HCT116 (cell line): Measurements from ENCODE around the gene LYG2. TPM values are rescaled to one million over a fixed set of nuclear protein-coding genes. Genes with fewer than 3 reads are reported as not detected.

Experiments
- ATAC-seq: fragments of 200-7000 bp; cut with Tn5 transposase; 2 replicates; pipeline ENCODE4 v1.9.1; 2020; ENCODE audit warnings: mild to moderate bottlenecking, moderate library complexity
- BruUV-seq: library from RNA; stranded (reverse); fragments of 400-500 nt; replicated peaks from 2 replicates; lab custom pipeline; 2021; lab: Mats Ljungman, UMichigan
- CTCF ChIA-PET: fragments of 300-600 bp; sonication (Branson Sonifier 250); formaldehyde crosslinking; loops from one replicate; lab custom pipeline; 2021; ENCODE audit warnings: antibody characterized with exemption; lab: Charles Lee
- POLR2A ChIA-PET: fragments of 300-600, 350-600 bp; sonication (Branson Sonifier 250); formaldehyde crosslinking; loops from one replicate; lab custom pipeline; 2021; ENCODE audit warnings: antibody characterized with exemption; lab: Charles Lee
- RAD21 ChIA-PET, 2 experiments: fragments of 300-600 bp; sonication (Branson Sonifier 250); formaldehyde crosslinking; loops; one replicate each; lab custom pipeline; 2023; ENCODE audit warnings: low total read pairs in 2 of 2; ENCODE audit not compliant: uncharacterized antibody in 2 of 2, unreplicated experiment in 2 of 2, low non-redundant PET in 1 of 2; lab: Charles Lee
- DNase-seq: peaks from one replicate; pipeline ENCODE4 v3.0.0-alpha.2; 2010; ENCODE audit warnings: low read depth, low spot score
- H2AFZ ChIP-seq: fragments of 200-600 bp; shearing (Covaris generic), sonication (generic); 2 replicates; pipeline ENCODE4 v1.6.1; 2017; ENCODE audit warnings: low read depth, mixed run types, mixed read lengths, antibody characterized with exemption, low read length; ENCODE audit not compliant: poor library complexity, severe bottlenecking
- H3K27ac ChIP-seq: 2 replicates; pipeline ENCODE4 v1.5.1; 2012; ENCODE audit warnings: low read depth, low read length
- H3K27me3 ChIP-seq: fragments of 200-600 bp; sonication (generic); 2 replicates; pipeline ENCODE4 v1.6.1; 2016; ENCODE audit warnings: mixed run types, low read length, mixed read lengths; ENCODE audit not compliant: insufficient read depth
- H3K36me3 ChIP-seq, 2 experiments: fragments of 200-500 bp in 1 of 2; fragments of 200-600 bp in 1 of 2; sonication (Bioruptor generic) in 1 of 2; sonication (generic) in 1 of 2; 2 replicates each; pipeline versions ENCODE4 v1.5.1 to v1.6.1; 2014 to 2016; ENCODE audit warnings: low read length in 2 of 2, inconsistent platforms in 1 of 2, mixed read lengths in 1 of 2, mixed run types in 1 of 2; ENCODE audit not compliant: insufficient read depth in 2 of 2, control insufficient read depth in 1 of 2
- H3K4me1 ChIP-seq, 2 experiments: fragments of 200-600 bp in 1 of 2; sonication (generic) in 1 of 2; 2 replicates each; pipeline versions ENCODE4 v1.5.1 to v1.6.1; 2012 to 2017; ENCODE audit warnings: low read length in 2 of 2, inconsistent platforms in 1 of 2, mild to moderate bottlenecking in 1 of 2, mixed read lengths in 1 of 2, mixed run types in 1 of 2, moderate library complexity in 1 of 2; ENCODE audit not compliant: insufficient read depth in 2 of 2, control insufficient read depth in 1 of 2
- H3K4me2 ChIP-seq: fragments of 200-600 bp; sonication (generic); 2 replicates; pipeline ENCODE4 v1.6.1; 2017; ENCODE audit warnings: mixed run types, low read length, mixed read lengths
- H3K4me3 ChIP-seq, 2 experiments: fragments of 200-600 bp in 1 of 2; sonication (generic) in 1 of 2; replicated peaks in 1 of 2; 2 replicates each; pipeline ENCODE4 v1.5.1; 2011 to 2016; ENCODE audit warnings: low read length in 2 of 2, control low read depth in 1 of 2, low read depth in 1 of 2, mild to moderate bottlenecking in 1 of 2, mixed read lengths in 1 of 2, mixed run types in 1 of 2
- H3K79me2 ChIP-seq: fragments of 200-600 bp; sonication (generic); 2 replicates; pipeline ENCODE4 v1.6.1; 2017; ENCODE audit warnings: mild to moderate bottlenecking, mixed run types, low read length, moderate library complexity, mixed read lengths; ENCODE audit not compliant: insufficient read depth
- H3K9ac ChIP-seq: fragments of 200-600 bp; sonication (generic); 2 replicates; pipeline ENCODE4 v1.6.1; 2016; ENCODE audit warnings: low read length, mixed read lengths
- H3K9me2 ChIP-seq: fragments of 200-600 bp; sonication (generic), shearing (Covaris generic); 2 replicates; pipeline ENCODE4 v1.6.1; 2017; ENCODE audit warnings: mixed run types, mild to moderate bottlenecking, moderate library complexity; ENCODE audit not compliant: insufficient read depth
- H3K9me3 ChIP-seq, 2 experiments: fragments of 200-500 bp in 1 of 2; fragments of 200-600 bp in 1 of 2; sonication (Bioruptor generic) in 1 of 2; sonication (generic) in 1 of 2; 2 replicates each; pipeline ENCODE4 v1.6.1; 2014 to 2017; ENCODE audit warnings: low read length in 2 of 2, mixed read lengths in 2 of 2, inconsistent platforms in 1 of 2, low read depth in 1 of 2, mild to moderate bottlenecking in 1 of 2, mixed run types in 1 of 2, moderate library complexity in 1 of 2; ENCODE audit not compliant: control insufficient read depth in 1 of 2, insufficient read depth in 1 of 2
- H4K20me1 ChIP-seq: fragments of 200-600 bp; sonication (generic), shearing (Covaris generic); 2 replicates; pipeline ENCODE4 v1.6.1; 2017; ENCODE audit warnings: mixed run types, mild to moderate bottlenecking, moderate library complexity; ENCODE audit not compliant: insufficient read depth
- CEBPB ChIP-seq: IDR thresholded peaks from 2 replicates; pipeline ENCODE4 v1.6.1; 2012; ENCODE audit warnings: low read depth
- ELF1 ChIP-seq: IDR thresholded peaks from 2 replicates; pipeline ENCODE4 v1.6.1; 2012; ENCODE audit warnings: low read depth, borderline replicate concordance
- EZH2 ChIP-seq: fragments of 200-600 bp; sonication (generic); IDR thresholded peaks from 2 replicates; pipeline ENCODE4 v1.6.1; 2017; ENCODE audit warnings: antibody characterized with exemption, mixed run types
- EZH2phosphoT487 ChIP-seq: fragments of 200-600 bp; IDR thresholded peaks from 2 replicates; pipeline ENCODE4 v1.6.1; 2018; ENCODE audit warnings: antibody characterized with exemption, borderline replicate concordance
- FOSL1 ChIP-seq: IDR thresholded peaks from 2 replicates; pipeline ENCODE4 v1.6.1; 2012; ENCODE audit warnings: low read depth
- JUND ChIP-seq: IDR thresholded peaks from 2 replicates; pipeline ENCODE4 v1.6.1; 2012
- POLR2A ChIP-seq: IDR thresholded peaks from 2 replicates; pipeline ENCODE4 v1.7.0; 2011; ENCODE audit warnings: borderline replicate concordance; ENCODE audit not compliant: insufficient read depth, insufficient read length; ENCODE audit errors: extremely low read depth
- POLR2AphosphoS5 ChIP-seq: IDR thresholded peaks from 2 replicates; pipeline ENCODE4 v1.6.1; 2011; ENCODE audit warnings: mild to moderate bottlenecking, low read depth, low read length, moderate library complexity
- RAD21 ChIP-seq: IDR thresholded peaks from 2 replicates; pipeline ENCODE4 v1.6.1; 2012; ENCODE audit warnings: low read depth, mild to moderate bottlenecking
- REST ChIP-seq: IDR thresholded peaks from 2 replicates; pipeline ENCODE4 v1.6.1; 2012; ENCODE audit warnings: low read depth
- SP1 ChIP-seq: IDR thresholded peaks from 2 replicates; pipeline ENCODE4 v1.6.1; 2012; ENCODE audit warnings: low read depth
- TCF7L2 ChIP-seq: IDR thresholded peaks from 2 replicates; pipeline ENCODE4 v1.7.0; 2011; ENCODE audit warnings: borderline replicate concordance, inconsistent platforms; ENCODE audit not compliant: insufficient read depth, insufficient read length; ENCODE audit errors: extremely low read depth
- YY1 ChIP-seq: IDR thresholded peaks from 2 replicates; pipeline ENCODE4 v1.6.1; 2011; ENCODE audit warnings: low read length, low read depth, moderate library complexity, mild to moderate bottlenecking; ENCODE audit not compliant: insufficient replicate concordance; ENCODE audit errors: extremely low read depth
- ZFX ChIP-seq: fragments of 450-650 bp; IDR thresholded peaks from 2 replicates; pipeline ENCODE4 v1.6.1; 2017
- ZNF274 ChIP-seq: fragments of 200-500 bp; sonication (Bioruptor generic); IDR thresholded peaks from 2 replicates; pipeline ENCODE4 v1.6.1; 2014; ENCODE audit warnings: mild to moderate bottlenecking, low read depth, low read length, inconsistent platforms
- intact Hi-C: fragments of 100-400 bp; cut with micrococcal nuclease; formaldehyde crosslinking; loops from 2 replicates; pipeline ENCODE4 v1.10.0; 2022
- total RNA-seq: library from RNA; stranded (reverse); gene quantifications from one replicate; pipeline ENCODE4 v1.2.1, GENCODE V29; 2021; ENCODE audit not compliant: unreplicated experiment

The LYG2 gene
- total RNA-seq, 1 experiment from 2014 or later = 0.27 TPM

GRCh38 chr2:99299580-99299979 is 44.1 kb upstream of the LYG2 start:
- Histone ChIP-seq H3K4me3 (no peak overlapping the region), H4K20me1 (no peaks in the 10 kb centered on the region), H3K27me3 (no peaks in the 10 kb centered on the region), H3K79me2 (no peaks in the 10 kb centered on the region), H3K4me1 (no peaks in the 10 kb centered on the region), H3K9me3 (no peaks in the 10 kb centered on the region), H3K36me3 (peaks cover 3 to 5% of the 10 kb centered on the region in 2 experiments; a peak in 2 of 4 replicates), H3K9me2 (no peaks in the 10 kb centered on the region), H3K9ac (no peak overlapping the region), H3K27ac (no peak overlapping the region), H2AFZ (no peak overlapping the region), H3K4me2 (no peak overlapping the region)
- ChIA-PET CTCF (no interaction called here), POLR2A (no interaction called here), RAD21 (no interaction called here)
- BruUV-seq = no TSS peak
- TF ChIP-seq RAD21 = no peak
- no peak for TF ChIP-seq REST
- TF ChIP-seq JUND = no peak
- TF ChIP-seq SP1 = no peak
- TF ChIP-seq EZH2 = no peak
- TF ChIP-seq CEBPB = no peak
- no peak for DNase-seq
- no peak for ATAC-seq
- intact Hi-C loops = no loop called here

GRCh38 chr2:99297994-99298393 is 42.5 kb upstream of the LYG2 start:
- Histone ChIP-seq H3K9me3 (no peaks in the 10 kb centered on the region), H3K27ac (no peak overlapping the region), H3K4me1 (no peaks in the 10 kb centered on the region), H3K36me3 (peaks cover 0 to under 1% of the 10 kb centered on the region in 2 experiments; a peak in 1 of 4 replicates), H3K9ac (no peak overlapping the region), H3K4me2 (no peak overlapping the region), H3K9me2 (no peaks in the 10 kb centered on the region), H3K27me3 (no peaks in the 10 kb centered on the region), H2AFZ (no peak overlapping the region), H3K79me2 (no peaks in the 10 kb centered on the region), H3K4me3 (no peak overlapping the region), H4K20me1 (no peaks in the 10 kb centered on the region)
- TF ChIP-seq EZH2phosphoT487 = no peak
- no peak for TF ChIP-seq POLR2AphosphoS5
- TF ChIP-seq RAD21 = no peak
- no peak for TF ChIP-seq ELF1
- no peak for TF ChIP-seq ZFX
- TF ChIP-seq YY1 = no peak
- no peak for TF ChIP-seq TCF7L2
- TF ChIP-seq ZNF274 = no peak
- no peak for TF ChIP-seq POLR2A
- TF ChIP-seq FOSL1 = no peak
- BruUV-seq = no TSS peak
- intact Hi-C loops = no loop called here
- ATAC-seq = no peak
- DNase-seq = no peak
- ChIA-PET POLR2A (no interaction called here), RAD21 (no interaction called here), CTCF (no interaction called here)
